SK-N-SH (cell line): ENCODE measurements around the gene FNDC10.

ENCODE experiments used
- EP300 ChIP-seq, 2 experiments: IDR thresholded peaks; 2 replicates each; pipeline versions ENCODE4 v1.4.0 to v1.6.1; 2012; ENCODE audit warnings: borderline replicate concordance in 1 of 2, low read depth in 1 of 2, low read length in 1 of 2
- FOXJ3 ChIP-seq: sonication (generic); formaldehyde crosslinking; IDR thresholded peaks from 2 replicates; pipeline ENCODE4 v1.5.1; 2020; ENCODE audit warnings: mild to moderate bottlenecking, missing genetic modification reagents
- GABPA ChIP-seq: IDR thresholded peaks from 2 replicates; pipeline ENCODE4 v1.4.0; 2012; ENCODE audit warnings: low read depth, mild to moderate bottlenecking
- POLR2AphosphoS5 ChIP-seq: IDR thresholded peaks from 2 replicates; pipeline ENCODE4 v1.6.1; 2012; ENCODE audit warnings: low read depth, low read length
- RAD21 ChIP-seq: IDR thresholded peaks from 2 replicates; pipeline ENCODE4 v1.6.1; 2012; ENCODE audit warnings: mild to moderate bottlenecking, low read length
- TAF1 ChIP-seq: IDR thresholded peaks from 2 replicates; pipeline ENCODE4 v1.6.1; 2012; ENCODE audit warnings: low read depth, mild to moderate bottlenecking, low read length, moderate library complexity, borderline replicate concordance
- YY1 ChIP-seq: IDR thresholded peaks from 2 replicates; pipeline ENCODE4 v1.4.0; 2012; ENCODE audit warnings: low read depth, mild to moderate bottlenecking
- TF ChIP-seq, protein P1 (sequence below): fragments of 200-600 bp; sonication (generic); IDR thresholded peaks from 2 replicates; pipeline ENCODE4 v1.6.1; 2017; ENCODE audit warnings: antibody characterized with exemption, mild to moderate bottlenecking, moderate library complexity

DNA sequence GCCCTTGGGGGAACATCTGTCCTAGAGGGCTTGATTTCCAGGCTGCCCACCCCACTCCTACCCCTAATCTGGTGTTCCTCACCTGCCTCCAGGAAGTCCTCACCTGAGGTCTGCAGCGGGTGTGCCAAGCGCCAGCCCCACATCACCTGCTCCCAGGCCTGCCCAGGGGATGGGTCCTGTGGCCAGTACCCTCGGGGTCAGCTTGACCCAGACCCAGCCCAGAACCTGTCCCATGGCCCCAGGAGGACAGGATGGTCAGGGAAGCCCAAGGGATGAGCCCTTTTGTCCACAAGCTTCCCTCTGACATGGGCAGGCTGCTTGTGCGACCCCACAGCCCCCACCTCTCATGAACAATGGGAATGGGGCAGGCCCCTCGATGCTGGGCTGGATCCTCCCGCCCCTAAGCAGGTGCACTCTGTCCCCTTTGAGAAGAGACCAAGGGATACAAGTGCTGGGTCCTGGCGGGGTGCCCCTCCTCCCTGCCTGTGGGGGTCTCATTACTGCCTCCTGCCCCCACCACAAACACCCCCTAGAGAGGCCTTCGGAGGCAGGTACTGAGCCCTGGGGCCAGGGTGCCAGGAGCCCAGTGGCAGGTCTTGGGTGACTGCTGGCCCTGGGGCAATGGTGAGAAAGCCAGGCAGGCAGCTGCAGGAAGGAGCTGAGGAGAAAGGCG, 18.6 kb upstream of the FNDC10 start:
- TF ChIP-seq, protein P1, sequence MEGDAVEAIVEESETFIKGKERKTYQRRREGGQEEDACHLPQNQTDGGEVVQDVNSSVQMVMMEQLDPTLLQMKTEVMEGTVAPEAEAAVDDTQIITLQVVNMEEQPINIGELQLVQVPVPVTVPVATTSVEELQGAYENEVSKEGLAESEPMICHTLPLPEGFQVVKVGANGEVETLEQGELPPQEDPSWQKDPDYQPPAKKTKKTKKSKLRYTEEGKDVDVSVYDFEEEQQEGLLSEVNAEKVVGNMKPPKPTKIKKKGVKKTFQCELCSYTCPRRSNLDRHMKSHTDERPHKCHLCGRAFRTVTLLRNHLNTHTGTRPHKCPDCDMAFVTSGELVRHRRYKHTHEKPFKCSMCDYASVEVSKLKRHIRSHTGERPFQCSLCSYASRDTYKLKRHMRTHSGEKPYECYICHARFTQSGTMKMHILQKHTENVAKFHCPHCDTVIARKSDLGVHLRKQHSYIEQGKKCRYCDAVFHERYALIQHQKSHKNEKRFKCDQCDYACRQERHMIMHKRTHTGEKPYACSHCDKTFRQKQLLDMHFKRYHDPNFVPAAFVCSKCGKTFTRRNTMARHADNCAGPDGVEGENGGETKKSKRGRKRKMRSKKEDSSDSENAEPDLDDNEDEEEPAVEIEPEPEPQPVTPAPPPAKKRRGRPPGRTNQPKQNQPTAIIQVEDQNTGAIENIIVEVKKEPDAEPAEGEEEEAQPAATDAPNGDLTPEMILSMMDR = no peak
- TF ChIP-seq POLR2AphosphoS5 (no peak), YY1 (no peak), GABPA (no peak), EP300 (IDR thresholded peaks at IDR 0.05; ENCODE audit: borderline replicate concordance in 1 of 2, low read depth in 1 of 2, low read length in 1 of 2) (no peak), RAD21 (no peak), TAF1 (no peak), FOXJ3 (CRISPR knock-in tag) (no peak)
